Metanephros (tissue), 1 donor: ENCODE data around the gene OLFML3. TPM values are rescaled to one million over a fixed set of nuclear protein-coding genes. Genes with fewer than 3 reads are reported as not detected.

ENCODE experiments used
- total RNA-seq: library from RNA; depleted of rRNA; stranded (reverse); fragments of >200 nt; gene quantifications from one replicate; pipeline ENCODE4 v1.2.3, GENCODE V29; 2014

The OLFML3 gene
- total RNA-seq: 102 TPM

GRCh38 chr1:113978863-113979702 lies at the start of gene OLFML3:
TSS of gene OLFML3 (plus strand) at chr1:113979474. CDS start at chr1:113979517, 43 bp downstream.

Other genes with a start within 250 kb of the OLFML3 start
- gene PHTF1, start 220.0 kb upstream of the OLFML3 start, total RNA-seq: 22.7 TPM
- gene RSBN1, start 167.0 kb upstream of the OLFML3 start, total RNA-seq: 26.9 TPM
- gene PTPN22, start 107.8 kb upstream of the OLFML3 start, total RNA-seq: 1.5 TPM
- gene BCL2L15, start 91.9 kb upstream of the OLFML3 start, total RNA-seq: 0.93 TPM
- gene AP4B1, start 74.7 kb upstream of the OLFML3 start, total RNA-seq: 23.5 TPM
- 5.0 TPM for gene DCLRE1B, start 74.1 kb upstream of the OLFML3 start, total RNA-seq
- gene HIPK1, start 50.1 kb upstream of the OLFML3 start, total RNA-seq: 41.8 TPM
- gene SYT6, start 174.4 kb downstream of the OLFML3 start, total RNA-seq: 1.2 TPM